Body of pancreas (tissue), 4 donors: ENCODE data around the gene USP48. TPM values are rescaled to one million over a fixed set of nuclear protein-coding genes. Genes with fewer than 3 reads are reported as not detected.

Experiments
- ATAC-seq: fragments of 150-250 bp; one replicate; pipeline ENCODE4 v1.9.1; 2016
- DNase-seq, 4 donors: peaks; one replicate each; pipeline ENCODE4 v3.0.0-alpha.2; 2019
- H3K27ac ChIP-seq, 4 donors: fragments of 200-600 bp; sonication (generic); 1 replicate in 3 of 4; 2 replicates in 1 of 4; pipeline versions ENCODE4 v1.5.1 to v1.6.1; 2016 to 2019; ENCODE audit warnings: mild to moderate bottlenecking in 1 of 4, mixed read lengths in 1 of 4, moderate library complexity in 1 of 4
- H3K27me3 ChIP-seq, 2 donors: fragments of 200-600 bp; sonication (generic); one replicate each; pipeline ENCODE4 v1.6.0; 2016; ENCODE audit warnings: mild to moderate bottlenecking in 1 of 2
- H3K36me3 ChIP-seq, 2 donors: fragments of 200-600 bp; sonication (generic); replicated peaks in 1 of 2; 2 replicates each; pipeline ENCODE4 v1.5.1; 2016; ENCODE audit warnings: low read depth in 2 of 2; ENCODE audit not compliant: insufficient read depth in 1 of 2
- H3K4me1 ChIP-seq: fragments of 200-600 bp; sonication (generic); one replicate; pipeline ENCODE4 v1.6.0; 2016
- H3K4me3 ChIP-seq, 2 donors: fragments of 200-600 bp; sonication (generic); 1 replicate in 1 of 2; 2 replicates in 1 of 2; pipeline ENCODE4 v1.5.1; 2016 to 2019
- H3K9me3 ChIP-seq, 3 donors: fragments of 200-600 bp; sonication (generic); 1 replicate in 2 of 3; 2 replicates in 1 of 3; pipeline ENCODE4 v1.5.1; 2016
- POLR2A ChIP-seq, 3 donors: fragments of 450-650 bp; IDR thresholded peaks; one replicate each; pipeline ENCODE4 v1.6.1; 2016; ENCODE audit warnings: antibody characterized with exemption in 3 of 3, mild to moderate bottlenecking in 2 of 3
- WGBS, 2 donors: methylation state at CpG; one replicate each; pipeline ENCODE4 v1.1.5; 2017; 5-methylcytosine and 5-hydroxymethylcytosine counted together
- intact Hi-C: fragments of 100-400 bp; cut with DNase I; formaldehyde crosslinking; loops from one replicate; pipeline ENCODE4 v1.15.1; 2023
- total RNA-seq, 2 donors: library from RNA; depleted of rRNA; stranded (reverse); fragments of >200 nt; gene quantifications; one replicate each; pipeline ENCODE4 v1.1.0, GENCODE V29; 2016
- TF ChIP-seq, protein P1 (sequence below), 7 experiments: fragments of 450-650 bp in 4 of 7; fragments of 200-600 bp in 3 of 7; sonication (generic) in 3 of 7; IDR thresholded peaks; one replicate each; pipeline ENCODE4 v1.5.1; 2016 to 2019; ENCODE audit warnings: antibody characterized with exemption in 7 of 7

The USP48 gene
- total RNA-seq, 2 donors from 2014 or later: 25.4 to 72.9 TPM

- H3K27me3 ChIP-seq: no peaks in the 10 kb centered on the region
- H3K4me1 ChIP-seq: peaks cover 4% of the 10 kb centered on the region
- no peaks in the 10 kb centered on the region for H3K9me3 ChIP-seq
- ATAC-seq (no peak), DNase-seq (no peak)
- H3K27ac ChIP-seq: no peak overlapping the region
- 89 to 95% methylated on average over 2 of the region's 2 CpGs for WGBS, 2 donors
- peaks cover 0 to 17% of the 10 kb centered on the region in 2 donors for H3K36me3 ChIP-seq
- intact Hi-C loops: no loop called here
- no peak overlapping the region for H3K4me3 ChIP-seq
- TF ChIP-seq POLR2A (IDR thresholded peaks at IDR 0.05): no peak
- TF ChIP-seq, protein P1, sequence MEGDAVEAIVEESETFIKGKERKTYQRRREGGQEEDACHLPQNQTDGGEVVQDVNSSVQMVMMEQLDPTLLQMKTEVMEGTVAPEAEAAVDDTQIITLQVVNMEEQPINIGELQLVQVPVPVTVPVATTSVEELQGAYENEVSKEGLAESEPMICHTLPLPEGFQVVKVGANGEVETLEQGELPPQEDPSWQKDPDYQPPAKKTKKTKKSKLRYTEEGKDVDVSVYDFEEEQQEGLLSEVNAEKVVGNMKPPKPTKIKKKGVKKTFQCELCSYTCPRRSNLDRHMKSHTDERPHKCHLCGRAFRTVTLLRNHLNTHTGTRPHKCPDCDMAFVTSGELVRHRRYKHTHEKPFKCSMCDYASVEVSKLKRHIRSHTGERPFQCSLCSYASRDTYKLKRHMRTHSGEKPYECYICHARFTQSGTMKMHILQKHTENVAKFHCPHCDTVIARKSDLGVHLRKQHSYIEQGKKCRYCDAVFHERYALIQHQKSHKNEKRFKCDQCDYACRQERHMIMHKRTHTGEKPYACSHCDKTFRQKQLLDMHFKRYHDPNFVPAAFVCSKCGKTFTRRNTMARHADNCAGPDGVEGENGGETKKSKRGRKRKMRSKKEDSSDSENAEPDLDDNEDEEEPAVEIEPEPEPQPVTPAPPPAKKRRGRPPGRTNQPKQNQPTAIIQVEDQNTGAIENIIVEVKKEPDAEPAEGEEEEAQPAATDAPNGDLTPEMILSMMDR (IDR thresholded peaks at IDR 0.05): no peak
Measured at GRCh38 chr1:21736011-21736410, 46.9 kb downstream of the USP48 start.

GRCh38 chr1:21734526-21734925, 48.4 kb downstream of the USP48 start:
- DNase-seq (no peak), ATAC-seq (no peak)
- intact Hi-C loops: no loop called here
- TF ChIP-seq, protein P1 (IDR thresholded peaks at IDR 0.05): no peak
- TF ChIP-seq POLR2A (IDR thresholded peaks at IDR 0.05): no peak
- H3K4me3 ChIP-seq: no peak overlapping the region
- H3K27ac ChIP-seq: no peak overlapping the region
- no peaks in the 10 kb centered on the region for H3K27me3 ChIP-seq
- peaks cover 0 to 17% of the 10 kb centered on the region in 2 donors for H3K36me3 ChIP-seq
- H3K4me1 ChIP-seq: peaks cover 4% of the 10 kb centered on the region
- H3K9me3 ChIP-seq: no peaks in the 10 kb centered on the region

- peaks cover 4% of the 10 kb centered on the region for H3K4me1 ChIP-seq
- H3K9me3 ChIP-seq: no peaks in the 10 kb centered on the region
- no peak overlapping the region for H3K27ac ChIP-seq
- no peaks in the 10 kb centered on the region for H3K27me3 ChIP-seq
- no peak overlapping the region for H3K4me3 ChIP-seq
- DNase-seq (no peak), ATAC-seq (no peak)
- WGBS, 2 donors: 0% methylated on average over 1 of the region's 1 CpG
- intact Hi-C loops: no loop called here
- TF ChIP-seq POLR2A (IDR thresholded peaks at IDR 0.05): no peak
- TF ChIP-seq, protein P1 (IDR thresholded peaks at IDR 0.05): no peak
- H3K36me3 ChIP-seq: peaks cover 0 to 19% of the 10 kb centered on the region in 2 donors
Measured at GRCh38 chr1:21732664-21733063, 50.3 kb downstream of the USP48 start.

GRCh38 chr1:21725748-21726392, 57.1 kb downstream of the USP48 start:
- ATAC-seq (no peak), DNase-seq (no peak)
- Histone ChIP-seq H3K4me1 (no peaks in the 10 kb centered on the region), H3K4me3 (no peak overlapping the region), H3K27ac (no peak overlapping the region), H3K36me3 (peaks cover 0 to 8% of the 10 kb centered on the region in 2 donors), H3K27me3 (no peaks in the 10 kb centered on the region), H3K9me3 (no peaks in the 10 kb centered on the region)
- TF ChIP-seq, protein P1 (IDR thresholded peaks at IDR 0.05): no peak
- TF ChIP-seq POLR2A (IDR thresholded peaks at IDR 0.05): no peak
- intact Hi-C loops: no loop called here
- 17 to 28% methylated on average over 1 of the region's 1 CpG for WGBS, 2 donors

- Histone ChIP-seq H3K4me1 (no peaks in the 10 kb centered on the region), H3K36me3 (peaks cover 0 to 8% of the 10 kb centered on the region in 2 donors), H3K9me3 (no peaks in the 10 kb centered on the region), H3K27me3 (no peaks in the 10 kb centered on the region), H3K4me3 (no peak overlapping the region), H3K27ac (no peak overlapping the region)
- WGBS, 2 donors: 91 to 96% methylated on average over 3 of the region's 3 CpGs
- ATAC-seq (no peak), DNase-seq (no peak)
- TF ChIP-seq POLR2A (IDR thresholded peaks at IDR 0.05): no peak
- TF ChIP-seq, protein P1 (IDR thresholded peaks at IDR 0.05): no peak
- intact Hi-C loops: no loop called here
Measured at GRCh38 chr1:21724570-21724969, 58.4 kb downstream of the USP48 start.
